K562 (cell line): ENCODE results near the gene SMIM35. TPM values are rescaled to one million over a fixed set of nuclear protein-coding genes. Genes with fewer than 3 reads are reported as not detected.

Source experiments
- EHMT2 ChIP-seq: fragments of 450-650 bp; IDR thresholded peaks from 2 replicates; pipeline ENCODE4 v1.6.1; 2018; ENCODE audit warnings: antibody characterized with exemption
- ESRRB ChIP-seq: fragments of 250-450 bp; sonication (Bioruptor Pico); IDR thresholded peaks from 2 replicates; pipeline ENCODE4 v1.5.0; 2020; ENCODE audit warnings: mild to moderate bottlenecking, moderate library complexity, borderline replicate concordance
- ETV5 ChIP-seq: sonication (generic); formaldehyde crosslinking; IDR thresholded peaks from 2 replicates; pipeline ENCODE4 v1.4.0; 2020; ENCODE audit warnings: low read depth, mild to moderate bottlenecking, missing genetic modification reagents
- MEIS2 ChIP-seq: fragments of 450-650 bp; IDR thresholded peaks from 2 replicates; pipeline ENCODE4 v1.6.1; 2014; ENCODE audit warnings: mild to moderate bottlenecking; ENCODE audit not compliant: partially characterized antibody
- MTF1 ChIP-seq: fragments of 250-450 bp; sonication (Bioruptor Pico); IDR thresholded peaks from 2 replicates; pipeline ENCODE4 v1.9.0; 2021; ENCODE audit warnings: moderate library complexity, mild to moderate bottlenecking, inconsistent platforms, borderline replicate concordance
- PYGO2 ChIP-seq: fragments of 450-650 bp; IDR thresholded peaks from 2 replicates; pipeline ENCODE4 v1.6.1; 2016; ENCODE audit warnings: mild to moderate bottlenecking, missing genetic modification characterization, moderate library complexity, missing compliant biosample characterization
- RHOXF2B ChIP-seq: fragments of 250-450 bp; sonication (Bioruptor Pico); conservative IDR thresholded peaks from 2 replicates; pipeline ENCODE4 v1.5.1; 2021
- RNF2 ChIP-seq: sonication (generic); IDR thresholded peaks from 2 replicates; pipeline ENCODE4 v1.6.1; 2016
- SOX6 ChIP-seq: fragments of 450-650 bp; IDR thresholded peaks from 2 replicates; pipeline ENCODE4 v1.6.1; 2014; ENCODE audit warnings: mild to moderate bottlenecking
- SREBF2 ChIP-seq: sonication (generic); formaldehyde crosslinking; IDR thresholded peaks from 2 replicates; pipeline ENCODE4 v1.4.0; 2020; ENCODE audit warnings: mild to moderate bottlenecking, missing genetic modification reagents
- STAT6 ChIP-seq: sonication (generic); formaldehyde crosslinking; IDR thresholded peaks from 2 replicates; pipeline ENCODE4 v1.8.1; 2023; ENCODE audit warnings: mild to moderate bottlenecking, missing genetic modification reagents
- WHSC1 ChIP-seq: IDR thresholded peaks from one replicate; pipeline ENCODE4 v1.6.1; 2012; ENCODE audit warnings: low read length, control low read depth, inconsistent platforms
- ZBTB11 ChIP-seq, 3 experiments: fragments of 200-800 bp in 1 of 3; fragments of 250-450 bp in 1 of 3; fragments of 450-650 bp in 1 of 3; sonication (Bioruptor Pico) in 1 of 3; sonication (Bioruptor generic) in 1 of 3; formaldehyde crosslinking in 1 of 3; IDR thresholded peaks; 2 replicates each; pipeline versions ENCODE4 v1.6.1 to v1.8.0; 2016 to 2022; ENCODE audit warnings: mild to moderate bottlenecking in 2 of 3, missing genetic modification characterization in 2 of 3, missing compliant biosample characterization in 1 of 3, moderate library complexity in 1 of 3
- ZBTB17 ChIP-seq: fragments of 450-650 bp; formaldehyde crosslinking; IDR thresholded peaks from 2 replicates; pipeline ENCODE4 v1.4.0; 2020; ENCODE audit warnings: mild to moderate bottlenecking
- ZNF134 ChIP-seq: fragments of 250-450 bp; sonication (Bioruptor Pico); conservative IDR thresholded peaks from 2 replicates; pipeline ENCODE4 v1.4.0; 2020
- ZNF140 ChIP-seq: fragments of 250-450 bp; sonication (Bioruptor Pico); IDR thresholded peaks from 2 replicates; pipeline ENCODE4 v1.8.0; 2021; ENCODE audit warnings: moderate library complexity, mild to moderate bottlenecking, inconsistent platforms
- ZNF143 ChIP-seq: sonication (generic); formaldehyde crosslinking; IDR thresholded peaks from 2 replicates; pipeline ENCODE4 v1.9.0; 2022; ENCODE audit warnings: mild to moderate bottlenecking, missing genetic modification reagents
- ZNF165 ChIP-seq: fragments of 250-450 bp; sonication (Bioruptor Pico); IDR thresholded peaks from 2 replicates; pipeline ENCODE4 v1.4.0; 2020; ENCODE audit warnings: borderline replicate concordance
- ZNF766 ChIP-seq: fragments of 200-800 bp; sonication (Bioruptor generic); conservative IDR thresholded peaks from 2 replicates; pipeline ENCODE4 v1.6.1; 2016; ENCODE audit warnings: missing genetic modification characterization, missing compliant biosample characterization
- polyA plus RNA-seq, 8 experiments: library from polyadenylated mRNA; depleted of rRNA in 4 of 8; stranded (reverse) in 5 of 8; unstranded in 3 of 8; fragments of >200 nt; fragmentation: Nextera tagmentation in 2 of 8; fragmentation: Illumina TruSeq in 1 of 8; extraction: Ambion mirVana in 2 of 8; extraction: Trizol in 1 of 8; gene quantifications; 2 replicates each; pipeline versions ENCODE4 v1.2.1 to v1.2.3, GENCODE V29; 2011 to 2014; ENCODE audit warnings: inconsistent platforms in 1 of 8, missing spikeins in 1 of 8
- total RNA-seq, 7 experiments: library from RNA; depleted of rRNA in 6 of 7; stranded (reverse); fragments of >200 nt in 6 of 7; fragmentation: Illumina TruSeq in 2 of 7; extraction: Trizol in 2 of 7; gene quantifications; 2 replicates each; pipeline versions ENCODE4 v1.2.1 to v1.2.3, GENCODE V29; 2011 to 2021; ENCODE audit warnings: low replicate concordance in 1 of 7
- TF ChIP-seq, protein P1 (sequence below): IDR thresholded peaks from 3 replicates; pipeline ENCODE4 v1.6.1; 2011; ENCODE audit warnings: borderline replicate concordance, mild to moderate bottlenecking, moderate library complexity; ENCODE audit not compliant: insufficient read length; ENCODE audit errors: extremely low read depth

SMIM35 gene
- total and polyA plus RNA-seq, 9 of the 15 experiments (the other 6 are each of a cell fraction or from before 2014, with no cell fraction given) = 0.03 TPM; not detected in 7

- no peak for TF ChIP-seq ESRRB (CRISPR knock-in tag)
- TF ChIP-seq ZNF165 (CRISPR knock-in tag) = no peak
- TF ChIP-seq ZBTB11 (CRISPR knock-in tag; IDR thresholded peaks at IDR 0.05) = no peak
- TF ChIP-seq ZNF766 (CRISPR knock-in tag) = no peak
- TF ChIP-seq PYGO2 (tag) = no peak
- TF ChIP-seq, protein P1, sequence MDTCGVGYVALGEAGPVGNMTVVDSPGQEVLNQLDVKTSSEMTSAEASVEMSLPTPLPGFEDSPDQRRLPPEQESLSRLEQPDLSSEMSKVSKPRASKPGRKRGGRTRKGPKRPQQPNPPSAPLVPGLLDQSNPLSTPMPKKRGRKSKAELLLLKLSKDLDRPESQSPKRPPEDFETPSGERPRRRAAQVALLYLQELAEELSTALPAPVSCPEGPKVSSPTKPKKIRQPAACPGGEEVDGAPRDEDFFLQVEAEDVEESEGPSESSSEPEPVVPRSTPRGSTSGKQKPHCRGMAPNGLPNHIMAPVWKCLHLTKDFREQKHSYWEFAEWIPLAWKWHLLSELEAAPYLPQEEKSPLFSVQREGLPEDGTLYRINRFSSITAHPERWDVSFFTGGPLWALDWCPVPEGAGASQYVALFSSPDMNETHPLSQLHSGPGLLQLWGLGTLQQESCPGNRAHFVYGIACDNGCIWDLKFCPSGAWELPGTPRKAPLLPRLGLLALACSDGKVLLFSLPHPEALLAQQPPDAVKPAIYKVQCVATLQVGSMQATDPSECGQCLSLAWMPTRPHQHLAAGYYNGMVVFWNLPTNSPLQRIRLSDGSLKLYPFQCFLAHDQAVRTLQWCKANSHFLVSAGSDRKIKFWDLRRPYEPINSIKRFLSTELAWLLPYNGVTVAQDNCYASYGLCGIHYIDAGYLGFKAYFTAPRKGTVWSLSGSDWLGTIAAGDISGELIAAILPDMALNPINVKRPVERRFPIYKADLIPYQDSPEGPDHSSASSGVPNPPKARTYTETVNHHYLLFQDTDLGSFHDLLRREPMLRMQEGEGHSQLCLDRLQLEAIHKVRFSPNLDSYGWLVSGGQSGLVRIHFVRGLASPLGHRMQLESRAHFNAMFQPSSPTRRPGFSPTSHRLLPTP = no peak
- TF ChIP-seq RNF2 = no peak
- no peak for TF ChIP-seq RHOXF2B (CRISPR knock-in tag)
- TF ChIP-seq WHSC1 = no peak
- TF ChIP-seq ETV5 (CRISPR knock-in tag) = no peak; the same call in 1 of the 2 replicates
- no peak for TF ChIP-seq EHMT2
- peak; percentile 92 for TF ChIP-seq MEIS2
- no peak for TF ChIP-seq STAT6
- no peak for TF ChIP-seq SOX6
- TF ChIP-seq ZNF140 (CRISPR knock-in tag) = no peak
- no peak for TF ChIP-seq SREBF2
- TF ChIP-seq ZBTB17 (CRISPR knock-in tag) = no peak
- TF ChIP-seq ZNF134 = no peak
- no peak for TF ChIP-seq ZNF143 (CRISPR knock-in tag)
- no peak for TF ChIP-seq MTF1 (CRISPR knock-in tag)
Observed at GRCh38 chr11:118001494-118001971, 85.2 kb downstream of the SMIM35 start (continued).
